Mammary epithelial cell (primary cell): ENCODE data around the gene RUNX2.

ENCODE experiments used
- CTCF ChIP-seq, 2 donors: IDR thresholded peaks in 1 of 2; conservative IDR thresholded peaks in 1 of 2; 2 replicates each; pipeline ENCODE4 v1.5.1; 2011 to 2012; ENCODE audit warnings: inconsistent platforms in 2 of 2, low read length in 2 of 2, mild to moderate bottlenecking in 2 of 2, control low read depth in 1 of 2, low read depth in 1 of 2; ENCODE audit not compliant: insufficient read depth in 1 of 2; ENCODE audit errors: extremely low read depth in 1 of 2
- EZH2 ChIP-seq: IDR thresholded peaks from 2 replicates; pipeline ENCODE4 v1.6.1; 2012; ENCODE audit warnings: low read length, inconsistent platforms, borderline replicate concordance

GRCh38 chr6:45521226-45521625, 193.1 kb downstream of the RUNX2 start:
- TF ChIP-seq CTCF (conservative IDR thresholded peaks at IDR 0.05 in 1 of 2, IDR thresholded peaks at IDR 0.05 in 1 of 2; ENCODE audit: extremely low read depth in 1 of 2, insufficient read depth in 1 of 2, low read depth in 1 of 2, low read length in 2 of 2) (no peak), EZH2 (no peak)
